WTC11 (cell line): ENCODE measurements around the gene PLXNC1. TPM values are rescaled to one million over a fixed set of nuclear protein-coding genes. Genes with fewer than 3 reads are reported as not detected.

Experiments
- ATAC-seq: fragments of 200-7000 bp; cut with Tn5 transposase; 2 replicates; pipeline ENCODE4 v1.10.0; 2021; ENCODE audit warnings: mild to moderate bottlenecking, moderate library complexity
- CTCF ChIA-PET: fragments of 300-600 bp; sonication (Branson Sonifier 250); formaldehyde crosslinking; loops from one replicate; lab custom pipeline; 2021; ENCODE audit warnings: antibody characterized with exemption; lab: Charles Lee
- POLR2A ChIA-PET: fragments of 350-600 bp; sonication (Branson Sonifier 250); formaldehyde crosslinking; loops from one replicate; lab custom pipeline; 2021; ENCODE audit warnings: antibody characterized with exemption; lab: Charles Lee
- DNase-seq: peaks from one replicate; pipeline ENCODE4 v3.0.0; 2021; ENCODE audit warnings: low spot score
- H3K27ac Mint-ChIP-seq: 2 replicates; pipeline ENCODE4 v1.8.0; 2021; ENCODE audit warnings: mixed read lengths
- H3K27me3 Mint-ChIP-seq: 2 replicates; pipeline ENCODE4 v1.8.0; 2021; ENCODE audit warnings: low read depth, mild to moderate bottlenecking, moderate library complexity, mixed read lengths
- H3K36me3 Mint-ChIP-seq: 2 replicates; pipeline ENCODE4 v1.8.0; 2021; ENCODE audit warnings: mixed read lengths
- H3K4me1 Mint-ChIP-seq: 2 replicates; pipeline ENCODE4 v1.8.0; 2022; ENCODE audit warnings: mixed read lengths
- H3K4me3 Mint-ChIP-seq: 2 replicates; pipeline ENCODE4 v1.8.0; 2021; ENCODE audit warnings: mild to moderate bottlenecking, moderate library complexity, mixed read lengths
- H3K9me3 Mint-ChIP-seq: 2 replicates; pipeline ENCODE4 v1.8.0; 2021; ENCODE audit warnings: mixed read lengths
- ELF4 ChIP-seq: sonication (generic); formaldehyde crosslinking; IDR thresholded peaks from 2 replicates; pipeline ENCODE4 v1.8.1; 2022; ENCODE audit warnings: low read depth, mild to moderate bottlenecking, moderate library complexity, missing genetic modification reagents
- GRHL2 ChIP-seq: fragments of 250-450 bp; sonication (Bioruptor Pico); IDR thresholded peaks from 2 replicates; pipeline ENCODE4 v1.8.0; 2022; ENCODE audit warnings: mild to moderate bottlenecking, moderate library complexity; ENCODE audit not compliant: insufficient replicate concordance, severe bottlenecking
- HMGXB4 ChIP-seq: sonication (generic); formaldehyde crosslinking; IDR thresholded peaks from 2 replicates; pipeline ENCODE4 v1.8.1; 2023; ENCODE audit warnings: mild to moderate bottlenecking, moderate library complexity, missing genetic modification reagents
- IRF1 ChIP-seq: sonication (generic); formaldehyde crosslinking; IDR thresholded peaks from 2 replicates; pipeline ENCODE4 v1.8.0; 2023; ENCODE audit warnings: missing genetic modification reagents
- IRF2 ChIP-seq: sonication (generic); formaldehyde crosslinking; IDR thresholded peaks from 2 replicates; pipeline ENCODE4 v1.8.0; 2022; ENCODE audit warnings: low read depth, missing genetic modification reagents, borderline replicate concordance
- MXD4 ChIP-seq: fragments of 250-450 bp; sonication (Bioruptor Pico); IDR thresholded peaks from 2 replicates; pipeline ENCODE4 v1.8.0; 2021; ENCODE audit warnings: mild to moderate bottlenecking, moderate library complexity, borderline replicate concordance
- NFYB ChIP-seq: sonication (generic); formaldehyde crosslinking; conservative IDR thresholded peaks from 2 replicates; pipeline ENCODE4 v1.8.0; 2022; ENCODE audit warnings: low read depth, missing genetic modification reagents
- PRDM15 ChIP-seq: sonication (generic); formaldehyde crosslinking; IDR thresholded peaks from 2 replicates; pipeline ENCODE4 v1.8.0; 2022; ENCODE audit warnings: missing genetic modification reagents
- PRRX2 ChIP-seq: fragments of 250-450 bp; sonication (Bioruptor Pico); IDR thresholded peaks from 2 replicates; pipeline ENCODE4 v1.8.0; 2021; ENCODE audit warnings: mild to moderate bottlenecking
- RORB ChIP-seq: fragments of 250-450 bp; sonication (Bioruptor Pico); IDR thresholded peaks from 2 replicates; pipeline ENCODE4 v1.9.0; 2021; ENCODE audit warnings: mild to moderate bottlenecking
- SMAD4 ChIP-seq: sonication (generic); formaldehyde crosslinking; IDR thresholded peaks from 2 replicates; pipeline ENCODE4 v1.8.0; 2022; ENCODE audit warnings: mild to moderate bottlenecking, missing genetic modification reagents
- SOX15 ChIP-seq: fragments of 250-450 bp; sonication (Bioruptor Pico); IDR thresholded peaks from 2 replicates; pipeline ENCODE4 v1.9.0; 2021; ENCODE audit warnings: mild to moderate bottlenecking
- TEAD1 ChIP-seq: sonication (generic); formaldehyde crosslinking; IDR thresholded peaks from 2 replicates; pipeline ENCODE4 v1.8.0; 2022; ENCODE audit warnings: mild to moderate bottlenecking, missing genetic modification reagents
- ZBTB21 ChIP-seq: sonication (generic); formaldehyde crosslinking; IDR thresholded peaks from 2 replicates; pipeline ENCODE4 v1.8.1; 2023; ENCODE audit warnings: mild to moderate bottlenecking, missing genetic modification reagents, borderline replicate concordance
- ZNF263 ChIP-seq: sonication (generic); formaldehyde crosslinking; IDR thresholded peaks from 2 replicates; pipeline ENCODE4 v1.8.1; 2022; ENCODE audit warnings: low read depth, mild to moderate bottlenecking, moderate library complexity, missing genetic modification reagents
- ZNF281 ChIP-seq: sonication (generic); formaldehyde crosslinking; IDR thresholded peaks from 2 replicates; pipeline ENCODE4 v1.8.0; 2023; ENCODE audit warnings: mild to moderate bottlenecking, missing genetic modification reagents
- ZNF416 ChIP-seq: fragments of 250-450 bp; sonication (Bioruptor Pico); IDR thresholded peaks from 2 replicates; pipeline ENCODE4 v1.9.0; 2021; ENCODE audit warnings: mild to moderate bottlenecking, inconsistent platforms
- ZNF423 ChIP-seq: fragments of 250-450 bp; sonication (Bioruptor Pico); IDR thresholded peaks from 2 replicates; pipeline ENCODE4 v2.1.2; 2022; ENCODE audit warnings: mild to moderate bottlenecking, moderate library complexity
- ZNF532 ChIP-seq: fragments of 250-450 bp; sonication (Bioruptor Pico); IDR thresholded peaks from 2 replicates; pipeline ENCODE4 v1.9.0; 2021; ENCODE audit warnings: mild to moderate bottlenecking, borderline replicate concordance
- total RNA-seq: library from RNA; stranded (reverse); gene quantifications from 3 replicates; pipeline ENCODE4 v1.2.3, GENCODE V29; 2021

The PLXNC1 gene
- total RNA-seq, 1 experiment from 2014 or later, result 3.1 TPM

- CTCF ChIA-PET, result no interaction called here
- no peak for ATAC-seq
- no peak for TF ChIP-seq ZNF416
- no peak for TF ChIP-seq ZBTB21 (CRISPR knock-in tag)
- no peak for TF ChIP-seq RORB
- no peak for TF ChIP-seq ZNF263
- TF ChIP-seq IRF2 (CRISPR knock-in tag), result no peak
- POLR2A ChIA-PET, result no interaction called here
- no peak for DNase-seq
- Mint-ChIP-seq H3K9me3 (no peaks in the 10 kb centered on the region), H3K27me3 (peaks cover 2% of the 10 kb centered on the region; the same call in 1 of the 2 replicates), H3K4me3 (no peak overlapping the region), H3K4me1 (peaks cover 17% of the 10 kb centered on the region), H3K27ac (no peak overlapping the region), H3K36me3 (no peaks in the 10 kb centered on the region)
Measured at GRCh38 chr12:94222351-94223084, 74.1 kb downstream of the PLXNC1 start.

GRCh38 chr12:94223842-94224241 is 75.5 kb downstream of the PLXNC1 start:
- ChIA-PET POLR2A (no interaction called here), CTCF (no interaction called here)
- no peak for ATAC-seq
- no peak for TF ChIP-seq PRRX2 (CRISPR knock-in tag)
- no peak for TF ChIP-seq MXD4 (CRISPR knock-in tag)
- no peak for TF ChIP-seq IRF1
- no peak for TF ChIP-seq GRHL2
- TF ChIP-seq IRF2 (CRISPR knock-in tag), result no peak
- no peak for TF ChIP-seq ZNF532
- TF ChIP-seq ZNF423 (CRISPR knock-in tag), result no peak
- no peak for TF ChIP-seq ELF4
- TF ChIP-seq SMAD4, result no peak
- peaks cover 17% of the 10 kb centered on the region for H3K4me1 Mint-ChIP-seq
- peaks cover 2% of the 10 kb centered on the region; the same call in 1 of the 2 replicates for H3K27me3 Mint-ChIP-seq
- H3K27ac Mint-ChIP-seq, result no peak overlapping the region
- no peak for DNase-seq
- no peaks in the 10 kb centered on the region for H3K36me3 Mint-ChIP-seq
- no peak overlapping the region for H3K4me3 Mint-ChIP-seq
- no peaks in the 10 kb centered on the region for H3K9me3 Mint-ChIP-seq

GRCh38 chr12:94225506-94225905 is 77.1 kb downstream of the PLXNC1 start:
- H3K36me3 Mint-ChIP-seq, result no peaks in the 10 kb centered on the region
- H3K9me3 Mint-ChIP-seq, result no peaks in the 10 kb centered on the region
- ATAC-seq (no peak), DNase-seq (no peak)
- H3K27ac Mint-ChIP-seq, result no peak overlapping the region
- no peak overlapping the region for H3K4me3 Mint-ChIP-seq
- peaks cover 20% of the 10 kb centered on the region for H3K4me1 Mint-ChIP-seq
- POLR2A ChIA-PET, result no interaction called here
- CTCF ChIA-PET, result interaction anchor here (0.7 to 1.2 kb wide), 4 partner anchors 27 to 208 kb away, joined by 3 to 4 read pairs (median 4); no protein-coding TSS in a partner anchor
- H3K27me3 Mint-ChIP-seq, result peaks cover 2% of the 10 kb centered on the region; the same call in 1 of the 2 replicates
- TF ChIP-seq TEAD1 (CRISPR knock-in tag) (no peak), ZNF281 (CRISPR knock-in tag) (no peak), NFYB (CRISPR knock-in tag) (no peak), SOX15 (no peak), PRDM15 (no peak), ZNF263 (no peak), ZNF423 (CRISPR knock-in tag) (no peak), SMAD4 (no peak), HMGXB4 (CRISPR knock-in tag) (no peak)
